Lower leg skin (tissue), 3 donors: ENCODE results near the gene KCTD16.

ENCODE experiments used
- CTCF ChIP-seq, 3 donors: fragments of 450-650 bp; IDR thresholded peaks; one replicate each; pipeline ENCODE4 v1.5.1; 2016; ENCODE audit warnings: antibody characterized with exemption in 3 of 3, mild to moderate bottlenecking in 3 of 3, moderate library complexity in 2 of 3
- POLR2A ChIP-seq, 2 donors: fragments of 450-650 bp; IDR thresholded peaks; one replicate each; pipeline ENCODE4 v1.6.1; 2016 to 2017; ENCODE audit warnings: antibody characterized with exemption in 2 of 2, mild to moderate bottlenecking in 1 of 2, moderate library complexity in 1 of 2

GRCh38 chr5:144352330-144352729 is 181.7 kb downstream of the KCTD16 start:
- TF ChIP-seq CTCF (IDR thresholded peaks at IDR 0.05) (no peak), POLR2A (IDR thresholded peaks at IDR 0.05) (no peak)
